GF-D8 (cell line): ENCODE measurements around the gene MFSD2A.
"Not testable (repeated sequence)": the region's sequence is repeated elsewhere in the genome, so short reads cannot be mapped to it uniquely, and the experiment has no call there.

Experiments
- DNase-seq: peaks from one replicate; lab custom pipeline; 2025; lab: John Stamatoyannopoulos, UW

Gene MFSD2A

DNA sequence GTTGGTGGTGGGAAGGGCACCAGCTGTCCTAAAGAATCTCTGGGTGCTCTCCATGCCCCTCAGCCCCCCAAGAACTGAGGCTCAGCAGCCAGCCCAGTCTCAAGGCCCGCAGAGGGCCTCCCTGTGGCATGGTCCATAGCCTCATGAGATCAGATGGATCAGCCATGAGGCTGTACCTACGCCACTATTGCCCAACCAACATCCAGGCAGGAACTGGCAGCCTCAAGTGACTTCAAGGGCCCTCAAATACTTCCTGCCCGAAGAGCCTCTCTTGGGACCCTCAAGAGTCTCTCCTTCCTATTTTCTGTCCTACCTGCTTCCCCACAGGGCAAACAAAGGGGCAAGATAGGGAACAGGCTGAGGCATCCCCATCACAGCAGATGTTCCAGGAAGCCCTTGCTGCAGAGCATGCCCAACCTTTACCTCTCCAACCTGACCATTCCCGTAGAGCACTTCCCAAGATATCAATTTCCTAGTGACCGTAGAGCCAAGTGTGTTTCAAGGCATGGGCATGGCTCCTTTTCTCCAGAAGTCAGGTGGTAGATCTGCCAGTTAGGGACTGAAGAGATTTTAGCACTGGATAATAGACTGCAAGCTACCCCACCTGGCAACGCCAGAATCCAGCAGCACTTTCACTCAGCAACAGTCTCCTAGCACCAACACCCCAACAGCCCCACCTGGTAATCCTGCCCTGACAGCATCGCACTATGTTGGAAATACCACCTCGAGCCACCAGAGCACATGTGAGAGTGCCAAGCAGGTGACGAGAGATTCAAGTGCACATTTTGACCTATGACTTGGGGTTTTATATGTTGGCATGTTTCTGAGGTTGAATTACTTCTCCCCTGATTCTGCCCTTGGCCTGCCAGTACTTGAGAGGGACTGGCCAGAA lies 13.7 kb upstream of the MFSD2A start:
- no peak for DNase-seq

DNA sequence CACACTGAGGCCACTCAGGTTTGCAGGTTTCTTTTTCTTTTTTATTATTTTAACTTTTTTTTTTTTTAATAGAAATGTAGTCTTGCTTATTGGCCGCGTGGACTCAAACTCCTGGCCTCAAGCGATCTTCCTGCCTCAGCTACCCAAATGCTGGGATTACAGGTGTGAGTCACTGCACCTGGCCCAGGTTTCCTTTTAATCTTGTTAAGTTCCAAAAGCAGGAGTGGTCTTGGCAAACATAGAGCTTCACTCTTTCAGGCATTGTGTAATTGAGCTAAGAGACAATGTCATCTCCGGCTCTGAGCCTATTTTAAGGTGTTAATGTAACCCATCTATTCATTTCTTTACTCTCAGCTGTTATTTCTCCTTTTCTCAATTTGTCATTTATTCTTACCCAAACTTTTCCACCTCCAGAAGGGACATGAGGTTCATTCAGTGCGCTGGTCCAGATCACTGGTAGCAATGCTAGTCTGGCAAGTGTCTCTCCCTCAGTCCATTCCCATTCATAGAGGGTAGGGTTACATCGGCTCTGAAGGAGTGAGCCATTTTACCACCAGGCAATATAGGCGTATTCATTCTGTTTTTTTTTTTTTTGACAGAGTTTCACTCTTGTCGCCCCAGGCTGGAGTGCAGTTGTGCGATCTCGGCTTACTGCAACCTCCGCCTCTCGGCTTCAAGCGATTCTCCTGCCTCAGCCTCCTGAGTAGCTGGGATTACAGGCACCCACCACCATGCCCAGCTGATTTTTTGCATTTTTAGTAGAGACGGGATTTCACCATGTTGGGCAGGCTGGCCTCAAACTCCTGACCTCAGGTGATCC lies 11.3 kb upstream of the MFSD2A start:
- DNase-seq, result no peak

DNA sequence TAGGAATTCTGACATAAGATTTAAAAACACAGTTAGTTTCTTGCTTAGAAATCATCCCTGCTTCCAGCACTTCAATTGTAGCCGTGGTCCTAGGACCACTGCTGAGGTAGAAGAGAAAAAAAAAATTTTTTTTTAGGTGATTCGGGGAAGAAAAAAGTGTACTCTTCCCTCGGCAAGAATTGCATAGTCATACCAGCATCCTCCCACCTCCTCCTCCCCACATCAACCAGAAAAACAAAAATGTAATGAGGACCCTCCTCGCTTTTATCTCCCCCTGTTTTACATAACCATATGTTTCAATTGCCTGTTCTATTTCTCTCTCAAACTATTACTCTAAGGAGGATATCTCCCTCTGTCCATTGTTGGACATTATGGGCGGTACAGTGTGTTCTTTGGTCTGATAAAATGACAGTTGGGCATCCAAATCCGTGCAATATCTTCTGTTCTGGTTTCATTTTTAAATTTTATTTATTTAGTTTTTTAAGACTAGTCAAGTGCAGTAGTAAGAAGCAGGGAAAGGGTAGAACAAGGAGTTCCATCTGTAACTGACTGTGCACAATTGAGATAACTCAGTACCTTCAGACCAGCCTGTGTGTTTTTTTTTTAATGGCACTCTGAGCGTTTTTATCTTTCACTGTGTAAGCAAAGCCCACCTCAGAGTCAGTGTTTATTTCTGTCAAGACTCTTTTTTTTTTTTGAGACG lies 10.4 kb upstream of the MFSD2A start:
- no peak for DNase-seq

DNA sequence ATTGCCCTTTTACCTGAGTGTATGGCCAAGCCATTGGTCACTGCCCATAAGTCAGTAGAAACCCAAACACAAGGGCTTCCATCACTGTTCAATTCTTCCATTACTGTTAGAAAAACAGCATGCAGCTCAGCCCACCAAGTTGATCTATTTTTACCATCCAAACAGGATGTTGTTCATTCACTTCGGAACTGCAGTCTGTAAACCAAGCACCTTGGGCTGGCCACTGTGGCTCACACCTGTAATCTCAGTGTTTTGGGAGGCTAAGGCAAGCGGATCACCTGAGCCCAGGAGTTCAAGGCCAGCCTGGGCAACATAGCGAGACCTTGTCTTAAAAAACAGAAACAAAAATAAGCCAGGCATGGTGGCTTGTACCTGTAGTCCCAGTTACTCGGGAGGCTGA lies 8.7 kb upstream of the MFSD2A start:
- DNase-seq, result no peak

DNA sequence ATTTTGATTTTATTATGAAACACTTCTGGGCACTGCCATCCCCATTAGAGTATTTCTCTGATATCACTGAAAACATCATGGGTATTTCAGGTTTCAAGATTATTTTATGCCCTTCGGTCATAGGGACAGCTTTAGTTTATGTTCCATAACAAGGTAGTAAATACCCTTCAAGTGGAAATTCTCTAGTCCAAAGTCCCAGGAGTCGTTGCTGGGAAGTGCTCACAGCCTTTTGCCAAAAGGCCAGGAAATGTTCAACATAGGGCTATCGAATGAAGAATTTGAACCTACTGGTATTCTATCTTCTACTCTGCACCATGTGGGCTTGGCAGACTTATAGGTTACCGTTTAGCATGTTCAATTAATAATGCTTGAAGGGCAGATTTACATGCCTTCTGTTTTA lies 7.7 kb upstream of the MFSD2A start:
- no peak for DNase-seq

DNA sequence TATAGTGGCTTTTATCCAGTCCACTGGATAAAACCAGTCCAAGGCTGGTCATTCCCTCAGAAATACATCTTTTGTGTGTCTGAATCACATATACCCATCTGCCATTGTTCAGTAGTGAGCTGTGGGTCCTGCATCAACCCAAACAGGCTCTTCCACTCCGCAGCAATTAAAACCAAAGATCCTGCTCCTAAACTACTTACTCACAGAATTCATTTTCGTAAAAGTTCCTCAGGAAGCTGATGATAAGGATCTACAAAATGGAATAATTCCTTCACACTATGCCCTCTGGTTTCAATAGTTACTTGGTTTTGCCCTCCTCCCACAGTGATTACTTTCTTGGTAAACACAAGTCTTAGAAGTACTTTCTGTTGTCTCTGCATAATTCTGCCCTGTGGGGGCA lies 5.1 kb upstream of the MFSD2A start:
- no peak for DNase-seq

DNA sequence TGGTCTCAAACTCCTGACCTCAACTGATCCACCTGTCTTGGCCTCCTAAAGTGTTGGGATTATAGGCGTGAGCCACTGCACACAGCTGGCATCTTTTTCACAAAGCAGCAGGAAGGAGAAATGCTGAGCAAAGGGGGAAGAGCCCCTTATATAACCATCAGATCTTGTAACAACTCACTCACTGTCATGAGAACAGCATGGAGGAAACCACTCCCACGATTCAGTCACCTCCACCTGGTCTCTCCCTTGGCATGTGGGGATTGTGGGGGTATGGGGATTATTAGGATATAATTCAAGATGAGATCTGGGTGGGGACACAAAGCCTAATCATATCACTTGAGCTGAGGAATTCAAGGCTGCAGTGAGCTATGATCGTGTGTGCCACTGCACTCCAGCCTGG lies 3.0 kb upstream of the MFSD2A start:
- DNase-seq, result no peak

DNA sequence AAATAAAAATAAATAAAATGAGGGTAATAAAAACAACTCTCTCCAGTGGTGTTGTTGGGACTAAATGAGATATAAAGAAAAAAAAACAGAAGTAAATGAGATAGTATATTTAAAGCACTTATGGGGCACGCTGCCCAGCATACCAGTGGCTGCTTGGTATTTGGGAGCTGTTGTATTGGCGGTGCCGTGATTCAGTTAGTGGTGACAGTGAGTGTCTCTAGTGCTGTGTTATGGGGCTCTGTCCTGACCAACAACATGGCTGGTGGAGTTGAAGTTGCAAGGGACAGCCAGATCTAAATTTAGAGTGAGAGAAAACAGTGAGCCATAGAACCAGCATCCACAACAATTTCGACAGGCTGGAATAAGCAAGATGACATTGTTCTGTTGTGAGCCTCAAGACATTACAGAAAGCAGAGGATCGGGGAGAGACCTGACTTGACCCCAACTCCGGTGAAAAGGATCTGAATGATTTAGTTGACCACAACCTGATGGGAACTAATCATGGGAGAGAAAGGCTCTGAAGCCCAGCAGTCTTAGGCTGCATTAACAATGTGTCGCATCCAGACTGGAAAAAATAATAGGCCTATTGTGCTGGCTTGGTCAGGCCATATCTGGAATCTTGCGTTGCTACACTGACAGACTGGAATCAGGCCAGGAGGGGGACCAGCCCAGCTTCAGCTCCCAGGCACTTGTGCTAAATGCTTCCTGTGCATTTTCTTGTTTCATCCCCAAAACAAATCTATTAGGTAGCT lies 2.4 kb upstream of the MFSD2A start:
- no peak for DNase-seq

DNA sequence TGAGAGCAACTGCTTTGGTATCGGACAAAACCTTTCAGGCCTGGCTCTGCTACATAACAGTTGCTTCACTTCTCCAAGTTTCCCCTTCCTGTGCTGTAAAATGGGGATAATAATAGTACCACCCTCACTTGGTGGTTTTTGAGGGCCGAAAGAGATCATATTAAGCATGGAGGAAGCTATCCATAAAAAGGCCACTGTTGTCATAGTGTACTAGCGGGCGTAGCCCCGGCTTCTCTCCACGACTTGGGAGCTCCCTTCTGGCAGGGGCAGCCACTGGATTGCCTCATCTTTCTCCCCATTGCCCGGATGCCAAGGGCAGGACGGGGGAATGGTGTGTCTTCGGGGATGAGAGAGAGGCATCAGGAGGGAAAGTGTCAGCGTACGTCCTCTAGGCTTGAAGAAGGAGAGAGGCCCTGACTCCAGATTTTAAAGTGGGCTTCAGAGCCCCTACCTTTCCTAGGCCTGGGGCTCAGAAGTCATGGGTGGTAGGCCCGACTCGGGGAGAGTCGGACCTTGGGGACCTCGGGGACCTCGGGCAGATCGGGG lies 548 bp upstream of the MFSD2A start:
- DNase-seq, result peak; percentile 3

DNA sequence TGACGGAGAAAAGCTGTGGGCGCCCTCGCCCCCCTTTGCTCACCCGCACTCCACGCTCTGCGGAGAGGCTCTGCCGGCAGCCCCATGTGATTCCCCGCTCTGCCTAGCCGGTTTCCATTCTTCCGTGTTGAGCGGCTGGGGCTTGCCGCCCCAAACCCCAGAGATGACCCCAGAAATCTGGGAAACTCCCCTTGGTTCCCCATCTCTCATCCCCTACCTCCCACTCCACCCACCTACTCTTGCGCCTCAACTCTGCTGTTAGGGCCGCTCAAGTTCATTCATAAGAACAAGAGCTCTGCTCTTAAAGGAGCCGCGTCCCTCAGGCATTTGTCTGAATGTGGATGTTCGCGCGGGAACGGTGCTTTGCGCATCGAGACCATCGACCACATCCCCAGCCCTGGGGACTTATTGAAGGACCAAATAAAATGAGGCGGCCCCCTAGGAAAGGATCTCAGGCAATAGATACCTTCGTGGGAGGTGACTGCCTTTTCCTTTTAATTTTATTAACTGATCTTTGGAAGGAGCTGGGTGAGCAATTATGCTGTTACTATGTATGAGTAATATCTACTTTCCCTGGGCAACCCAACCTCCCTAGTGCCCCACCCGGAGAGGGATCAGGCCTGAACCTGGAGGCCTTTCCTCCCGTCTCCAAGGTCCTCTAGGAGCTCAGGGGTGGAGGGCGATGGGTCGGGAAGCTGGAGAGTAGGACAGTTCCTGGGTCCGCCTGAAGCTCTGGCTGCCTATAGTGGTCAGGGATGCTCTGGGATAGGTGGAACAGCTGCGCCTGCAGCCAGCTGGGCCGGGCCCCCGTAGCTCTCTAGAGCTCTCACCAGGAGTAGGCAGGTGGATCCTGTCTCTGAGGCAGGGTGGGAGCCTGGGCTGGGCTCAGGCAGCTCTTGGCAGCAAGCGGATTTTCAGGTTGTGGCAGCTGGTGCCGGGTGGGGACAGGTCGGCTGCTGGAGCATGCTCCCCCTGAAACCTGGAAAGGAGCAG lies 898 bp downstream of the MFSD2A start:
- DNase-seq, result peak; percentile 11

DNA sequence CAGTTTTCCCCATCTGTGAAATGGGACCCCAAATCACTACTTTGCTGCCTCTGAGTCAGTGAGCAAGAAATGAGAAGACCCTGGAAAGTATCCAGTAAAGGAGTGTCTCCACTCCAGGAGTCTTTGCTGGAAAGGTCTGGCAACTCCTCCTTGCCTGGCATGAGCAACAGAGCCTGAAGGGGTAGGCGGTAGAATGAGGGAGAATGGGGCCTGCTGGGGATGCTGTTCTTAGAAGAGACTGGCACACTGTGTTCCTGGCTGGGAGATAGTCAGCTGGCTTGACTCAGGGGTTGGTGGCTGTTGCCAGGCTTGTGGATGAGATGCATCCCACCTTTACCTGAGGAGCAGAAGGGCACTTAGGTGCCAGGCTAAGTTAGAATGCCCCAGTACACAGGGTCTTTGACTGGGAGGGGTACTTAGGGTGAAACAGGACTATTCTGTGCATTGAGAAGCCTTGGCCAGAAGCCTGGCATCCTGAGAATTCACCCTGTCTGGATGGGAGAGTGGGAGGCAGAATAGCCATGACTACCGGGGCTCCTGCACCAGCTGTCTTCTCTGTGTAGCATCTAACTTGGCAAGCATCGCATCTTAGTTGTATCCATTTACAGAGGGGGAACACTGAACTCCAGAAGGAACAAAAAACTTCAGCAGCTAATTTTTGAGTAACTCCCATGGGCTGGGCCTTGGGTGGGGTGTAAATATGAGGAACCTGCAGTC lies 2.5 kb downstream of the MFSD2A start:
- no peak for DNase-seq

DNA sequence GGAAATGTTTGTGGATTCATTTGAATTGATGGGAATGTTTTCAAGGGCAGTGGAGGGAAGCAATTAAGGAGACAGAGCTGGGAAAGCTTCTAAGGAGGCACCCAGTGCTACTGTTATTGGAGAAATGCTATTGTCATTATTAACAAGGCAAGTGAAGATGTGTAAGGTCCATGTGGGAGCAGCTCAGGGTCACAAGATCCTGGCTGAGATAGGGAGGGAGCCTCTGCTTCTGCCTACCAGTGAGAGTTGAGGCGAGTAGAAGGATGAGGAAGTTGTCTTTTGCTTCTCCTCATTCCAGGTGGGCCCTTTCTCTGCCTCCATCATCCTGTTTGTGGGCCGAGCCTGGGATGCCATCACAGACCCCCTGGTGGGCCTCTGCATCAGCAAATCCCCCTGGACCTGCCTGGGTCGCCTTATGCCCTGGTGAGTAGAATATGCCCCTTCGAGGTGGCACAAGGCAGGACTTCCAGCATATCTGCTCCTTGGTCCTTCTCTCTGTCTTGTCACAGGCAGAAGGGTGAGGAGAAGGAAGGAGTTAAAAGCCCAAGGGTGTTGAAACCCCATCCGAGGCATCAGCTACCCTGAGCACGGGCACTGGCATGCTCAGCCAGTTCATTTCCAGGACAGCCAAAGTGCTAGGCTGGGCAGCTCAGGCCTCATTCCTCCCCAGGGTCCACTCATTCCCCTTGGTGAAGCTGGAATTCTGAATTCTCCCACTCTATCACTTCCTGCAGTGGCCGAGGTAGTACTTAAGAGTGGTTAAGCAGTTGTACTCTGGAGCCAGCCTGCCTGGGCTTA lies 3.7 kb downstream of the MFSD2A start:
- DNase-seq, result peak; percentile 3

DNA sequence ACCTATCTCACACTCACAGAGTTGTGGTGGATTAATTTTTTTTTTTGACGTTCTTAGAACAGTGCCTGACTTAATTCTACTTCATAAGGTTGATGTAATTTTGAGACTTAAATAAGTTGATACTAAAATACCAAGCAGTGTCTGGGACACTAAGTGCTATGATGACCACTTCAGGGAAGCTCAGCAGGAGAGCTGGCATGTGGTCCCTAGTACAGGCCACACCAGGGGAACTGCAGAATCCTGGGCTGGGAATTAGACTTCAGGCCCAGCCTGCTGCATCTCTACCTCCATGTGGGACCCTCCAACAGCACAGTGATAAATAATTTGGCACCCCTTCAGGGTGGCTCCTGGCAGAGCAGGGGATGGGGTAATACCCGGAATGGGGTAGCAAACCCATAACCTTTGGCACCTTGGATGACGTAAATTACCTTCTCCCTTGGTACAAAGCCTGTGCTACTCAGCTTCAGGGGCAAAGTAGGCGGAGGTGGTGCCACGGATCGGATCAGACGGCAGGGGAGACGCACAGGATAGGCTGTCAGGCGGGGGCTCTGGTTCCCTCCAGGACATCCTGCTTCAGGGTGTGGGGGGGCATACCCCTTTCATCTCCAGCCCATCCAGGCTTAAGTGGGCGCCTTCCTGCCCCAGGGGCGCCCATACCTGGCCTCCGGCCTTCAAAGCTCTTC lies 4.8 kb downstream of the MFSD2A start:
- DNase-seq, result no peak

DNA sequence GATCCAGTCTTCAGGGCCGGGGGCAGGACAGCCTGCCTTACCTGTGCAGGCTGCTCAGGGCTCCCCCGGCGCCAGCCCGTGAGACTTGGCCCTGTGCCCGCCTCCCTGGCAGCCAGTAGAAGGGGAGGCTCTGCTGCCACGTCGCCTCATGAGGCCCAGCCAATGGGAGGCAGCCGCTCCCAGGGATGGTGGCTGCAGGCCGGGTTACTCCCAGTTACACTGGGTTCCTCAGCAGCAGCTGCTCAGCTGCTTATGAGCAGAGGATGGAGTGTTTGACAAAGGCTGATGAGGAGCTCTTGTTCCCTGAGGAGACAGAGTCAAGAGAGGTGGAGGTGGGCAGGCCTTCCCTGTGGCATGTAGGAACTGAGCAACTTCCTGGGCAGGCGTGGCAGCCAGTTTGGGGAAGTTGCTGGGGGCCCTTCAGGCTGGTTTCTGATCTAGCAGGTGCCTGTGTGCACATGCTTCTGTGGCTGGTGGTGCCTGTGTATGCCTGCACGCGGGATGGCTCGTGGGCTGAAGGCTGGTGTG lies 5.5 kb downstream of the MFSD2A start:
- DNase-seq, result peak; percentile 87

DNA sequence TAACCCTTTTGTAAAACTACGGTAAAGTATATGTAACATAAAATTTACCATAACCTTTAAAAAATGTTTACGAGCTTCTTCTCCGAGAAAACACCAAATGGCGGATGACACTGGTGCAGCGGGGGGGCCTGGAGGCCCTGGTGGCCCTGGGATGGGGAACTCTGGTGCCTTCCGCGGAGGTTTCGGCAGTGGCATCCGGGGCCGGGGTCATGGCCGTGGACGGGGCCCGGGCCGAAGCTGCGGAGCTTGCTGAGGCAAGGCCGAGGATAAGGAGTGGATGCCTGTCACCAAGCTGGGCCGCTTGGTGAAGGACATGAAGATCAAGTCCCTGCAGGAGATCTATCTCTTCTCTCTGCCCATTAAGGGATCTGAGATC lies 7.5 kb downstream of the MFSD2A start:
- no peak for DNase-seq

DNA sequence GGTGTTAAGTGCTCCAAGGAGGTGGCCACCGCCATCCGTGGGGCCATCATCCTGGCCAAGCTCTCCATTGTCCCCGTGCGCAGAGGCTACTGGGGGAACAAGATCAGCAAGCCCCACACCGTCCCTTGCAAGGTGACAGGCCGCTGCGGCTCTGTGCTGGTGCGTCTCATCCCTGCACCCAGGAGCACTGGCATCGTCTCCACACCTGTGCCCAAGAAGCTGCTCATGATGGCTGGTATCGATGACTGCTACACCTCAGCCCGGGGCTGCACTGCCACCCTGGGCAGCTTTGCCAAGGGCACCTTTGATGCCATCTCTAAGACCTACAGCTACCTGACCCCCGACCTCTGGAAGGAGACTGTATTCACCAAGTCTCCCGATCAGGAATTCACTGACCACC lies 8.0 kb downstream of the MFSD2A start:
- not testable (repeated sequence) for DNase-seq

DNA sequence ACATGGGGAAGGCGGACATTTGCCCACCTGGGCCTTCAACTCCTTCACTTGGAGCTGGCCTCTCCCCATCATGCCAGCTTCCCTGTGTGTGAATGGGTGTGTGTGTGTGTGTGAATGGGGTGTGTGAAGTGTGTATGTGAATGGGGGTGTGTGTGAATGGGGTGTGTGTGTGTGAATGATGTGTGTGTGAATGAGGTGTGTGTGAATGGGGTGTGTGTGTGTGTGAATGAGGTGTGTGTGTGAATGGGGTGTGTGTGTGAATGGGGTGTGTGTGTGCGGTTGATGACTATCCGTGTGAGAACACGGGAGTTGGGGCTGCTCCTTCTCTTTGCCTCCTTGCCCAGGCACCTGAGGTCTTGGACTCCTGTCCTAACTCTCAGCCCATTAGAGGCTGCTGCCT lies 9.6 kb downstream of the MFSD2A start:
- DNase-seq, result no peak

DNA sequence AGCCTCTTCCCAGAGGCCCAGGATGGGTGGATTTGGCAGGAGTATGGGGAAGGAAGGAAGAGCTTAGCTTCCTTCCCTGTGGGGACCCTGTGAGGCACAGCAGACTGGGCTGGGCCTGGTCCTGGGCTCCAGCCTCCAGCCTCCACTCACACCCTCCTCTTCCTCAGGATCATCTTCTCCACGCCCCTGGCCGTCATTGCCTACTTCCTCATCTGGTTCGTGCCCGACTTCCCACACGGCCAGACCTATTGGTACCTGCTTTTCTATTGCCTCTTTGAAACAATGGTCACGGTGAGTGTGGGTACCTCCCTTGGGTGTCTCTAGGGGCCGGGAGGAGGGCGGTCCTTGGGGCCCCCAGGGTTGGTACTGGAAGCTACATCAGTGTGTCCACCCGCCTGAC lies 10.1 kb downstream of the MFSD2A start:
- no peak for DNase-seq
